Parathyroid adenoma (tissue), 2 donors: ENCODE results near the gene NFIB.

ENCODE experiments used
- H2AFZ ChIP-seq: fragments of 300-600 bp; sonication (generic); one replicate; pipeline ENCODE4 v1.7.0; 2017; ENCODE audit warnings: antibody characterized with exemption, mild to moderate bottlenecking
- H3K27ac ChIP-seq: fragments of 300-600 bp; sonication (generic); one replicate; pipeline ENCODE4 v1.7.0; 2017
- H3K27me3 ChIP-seq: fragments of 300-600 bp; sonication (generic); one replicate; pipeline ENCODE4 v1.7.0; 2017; ENCODE audit warnings: low read length; ENCODE audit not compliant: control insufficient read depth, insufficient read depth
- H3K36me3 ChIP-seq: fragments of 300-600 bp; sonication (generic); one replicate; pipeline ENCODE4 v1.7.0; 2017; ENCODE audit warnings: low read length; ENCODE audit not compliant: control insufficient read depth, insufficient read depth
- H3K4me1 ChIP-seq: fragments of 300-600 bp; sonication (generic); one replicate; pipeline ENCODE4 v1.7.0; 2017; ENCODE audit warnings: control low read depth
- H3K4me2 ChIP-seq: fragments of 300-600 bp; sonication (generic); one replicate; pipeline ENCODE4 v1.7.0; 2017; ENCODE audit warnings: low read length
- H3K4me3 ChIP-seq: fragments of 300-600 bp; sonication (generic); one replicate; pipeline ENCODE4 v1.7.0; 2017; ENCODE audit warnings: low read depth, low read length
- H3K79me2 ChIP-seq: fragments of 300-600 bp; sonication (generic); one replicate; pipeline ENCODE4 v1.7.0; 2017; ENCODE audit warnings: control low read depth
- H3K9ac ChIP-seq: fragments of 300-600 bp; sonication (generic); one replicate; pipeline ENCODE4 v1.7.0; 2017; ENCODE audit warnings: mild to moderate bottlenecking
- H3K9me3 ChIP-seq: fragments of 300-600 bp; sonication (generic); one replicate; pipeline ENCODE4 v1.7.0; 2017; ENCODE audit warnings: low read length; ENCODE audit not compliant: control insufficient read depth
- CTCF ChIP-seq: fragments of 300-600 bp; sonication (generic); IDR thresholded peaks from one replicate; pipeline ENCODE4 v1.7.0; 2017; ENCODE audit warnings: antibody characterized with exemption, mild to moderate bottlenecking
- donor health status: primary hyperparathyroidism.

The NFIB gene

GRCh38 chr9:14058325-14058688 lies 255.6 kb downstream of the NFIB start:
- Histone ChIP-seq H3K36me3 (no peaks in the 10 kb centered on the region), H3K27me3 (no peaks in the 10 kb centered on the region), H2AFZ (no peak overlapping the region), H3K9me3 (no peaks in the 10 kb centered on the region), H3K4me1 (no peaks in the 10 kb centered on the region), H3K4me3 (no peak overlapping the region), H3K27ac (no peak overlapping the region), H3K79me2 (no peaks in the 10 kb centered on the region), H3K9ac (no peak overlapping the region), H3K4me2 (no peak overlapping the region)
- TF ChIP-seq CTCF = no peak

DNA sequence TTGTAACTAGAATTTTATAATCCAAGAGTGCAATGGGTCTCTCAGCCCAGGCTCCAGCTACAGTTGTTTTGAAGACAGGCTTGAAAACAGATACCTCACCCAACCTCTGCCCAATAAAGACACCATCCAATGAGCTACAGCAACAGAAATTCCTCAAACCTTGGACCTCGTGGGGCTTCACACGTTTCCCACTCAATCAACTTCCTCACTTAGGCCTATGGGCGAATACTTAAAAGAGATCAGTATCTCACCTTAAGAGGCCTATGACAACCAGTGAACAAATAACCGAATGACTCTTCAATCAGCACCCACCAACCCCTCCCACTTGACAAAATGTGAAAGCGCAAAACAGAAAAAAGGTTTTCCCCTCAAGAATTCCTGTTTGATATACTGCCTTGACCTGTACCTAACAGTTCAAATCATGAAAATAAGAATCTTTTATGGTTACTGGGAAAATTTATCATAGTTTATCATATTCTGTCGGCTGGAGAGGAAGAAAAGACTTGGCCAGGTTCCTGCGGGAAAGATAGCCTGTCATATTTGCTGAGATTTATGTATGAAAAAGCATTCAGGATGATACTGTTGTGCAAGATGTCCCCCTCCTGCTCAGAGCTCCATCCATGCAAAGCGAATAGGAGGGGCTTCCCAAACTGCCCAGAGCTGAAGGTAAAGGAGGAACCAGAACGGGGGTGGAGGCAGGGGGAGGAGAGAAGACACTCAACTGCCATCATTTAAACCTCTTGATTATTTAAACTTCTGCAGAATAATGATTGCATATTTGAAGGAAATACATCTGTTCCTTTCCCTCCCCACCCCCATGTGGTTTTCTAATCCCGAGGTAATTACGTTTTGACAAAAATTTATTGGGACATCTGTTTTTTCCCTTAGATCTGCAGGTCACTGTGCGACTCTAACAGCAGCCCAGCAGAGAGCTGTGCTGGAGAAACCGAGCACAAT lies 256.3 kb downstream of the NFIB start:
- Histone ChIP-seq H3K9ac (no peak overlapping the region), H3K27me3 (no peaks in the 10 kb centered on the region), H3K4me1 (no peaks in the 10 kb centered on the region), H3K9me3 (no peaks in the 10 kb centered on the region), H3K27ac (no peak overlapping the region), H2AFZ (no peak overlapping the region), H3K4me3 (no peak overlapping the region), H3K36me3 (no peaks in the 10 kb centered on the region), H3K4me2 (no peak overlapping the region), H3K79me2 (no peaks in the 10 kb centered on the region)
- TF ChIP-seq CTCF = no peak

GRCh38 chr9:14056316-14056861 lies 257.6 kb downstream of the NFIB start:
- no peak overlapping the region for H3K9ac ChIP-seq
- H3K4me2 ChIP-seq = no peak overlapping the region
- no peaks in the 10 kb centered on the region for H3K36me3 ChIP-seq
- no peak for TF ChIP-seq CTCF
- no peaks in the 10 kb centered on the region for H3K9me3 ChIP-seq
- H3K27ac ChIP-seq = no peak overlapping the region
- H3K4me3 ChIP-seq = no peak overlapping the region
- no peaks in the 10 kb centered on the region for H3K4me1 ChIP-seq
- H2AFZ ChIP-seq = no peak overlapping the region
- no peaks in the 10 kb centered on the region for H3K27me3 ChIP-seq
- no peaks in the 10 kb centered on the region for H3K79me2 ChIP-seq

DNA sequence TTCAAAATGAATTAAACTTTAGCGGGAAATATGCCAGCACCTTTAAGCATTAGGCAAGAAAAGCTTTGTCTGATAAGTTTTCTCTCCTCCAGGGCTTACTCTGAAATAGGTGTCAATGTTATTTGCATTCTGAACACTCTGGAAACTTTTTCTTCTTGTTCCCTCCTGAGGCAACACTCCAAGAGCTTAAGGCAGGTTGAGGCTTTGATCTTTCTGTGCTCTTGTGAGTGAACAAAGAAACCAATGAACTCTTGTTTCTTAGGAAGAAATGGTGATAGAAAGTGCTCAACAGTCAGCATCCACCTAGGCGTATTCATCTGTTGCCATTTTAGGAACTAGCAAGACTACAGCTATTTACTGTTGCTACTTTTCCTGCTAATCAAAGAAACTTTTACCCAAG lies 259.8 kb downstream of the NFIB start:
- H3K9me3 ChIP-seq = no peaks in the 10 kb centered on the region
- H3K27ac ChIP-seq = no peak overlapping the region
- H3K79me2 ChIP-seq = no peaks in the 10 kb centered on the region
- no peak overlapping the region for H3K4me3 ChIP-seq
- TF ChIP-seq CTCF = no peak
- no peak overlapping the region for H2AFZ ChIP-seq
- no peak overlapping the region for H3K9ac ChIP-seq
- H3K27me3 ChIP-seq = no peaks in the 10 kb centered on the region
- H3K36me3 ChIP-seq = no peaks in the 10 kb centered on the region
- no peak overlapping the region for H3K4me2 ChIP-seq
- H3K4me1 ChIP-seq = no peaks in the 10 kb centered on the region

- H2AFZ ChIP-seq = no peak overlapping the region
- H3K27ac ChIP-seq = no peak overlapping the region
- TF ChIP-seq CTCF = no peak
- H3K27me3 ChIP-seq = no peaks in the 10 kb centered on the region
- no peaks in the 10 kb centered on the region for H3K36me3 ChIP-seq
- no peaks in the 10 kb centered on the region for H3K79me2 ChIP-seq
- H3K4me2 ChIP-seq = no peak overlapping the region
- H3K4me1 ChIP-seq = no peaks in the 10 kb centered on the region
- no peak overlapping the region for H3K9ac ChIP-seq
- H3K4me3 ChIP-seq = no peak overlapping the region
- no peaks in the 10 kb centered on the region for H3K9me3 ChIP-seq
Observed at GRCh38 chr9:14052359-14052758, 261.6 kb downstream of the NFIB start.
